ENCODE results near the gene EEPD1. TPM values are rescaled to one million over a fixed set of nuclear protein-coding genes. Genes with fewer than 3 reads are reported as not detected.
"Not testable (repeated sequence)": the region's sequence is repeated elsewhere in the genome, so short reads cannot be mapped to it uniquely, and the experiment has no call there.

EEPD1 gene
- total and polyA plus RNA-seq, 5 donors from 2014 or later, result 9.2 to 24.4 (median 11.1) TPM

DNA sequence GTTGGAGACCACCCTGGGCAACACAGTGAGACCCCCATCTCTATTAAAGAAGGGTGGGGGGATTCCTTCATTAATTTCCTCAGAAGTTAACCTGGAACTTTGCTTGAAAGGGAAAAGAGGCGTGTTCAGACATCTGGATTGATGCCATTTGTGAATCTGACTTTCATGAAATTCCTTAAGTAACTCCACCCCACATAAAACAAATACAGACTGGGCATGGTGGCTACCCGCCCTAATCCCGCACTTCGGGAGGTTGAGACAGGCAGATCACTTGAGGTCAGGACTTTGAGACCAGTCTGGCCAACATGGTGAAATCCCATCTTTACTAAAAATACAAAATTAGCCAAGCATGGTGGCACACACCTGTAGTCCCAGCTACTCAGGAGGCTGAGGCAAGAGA, 75.0 kb downstream of the EEPD1 start:
- H3K4me3 Mint-ChIP-seq, result no peak overlapping the region
- no peak overlapping the region for H3K4me3 ChIP-seq (ENCODE audit: low read depth, low read length)
- H3K27me3 Mint-ChIP-seq, result no peaks in the 10 kb centered on the region
- DNase-seq (no peak), ATAC-seq (ENCODE audit: low read depth in 2 of 2) (no peak)
- no peaks in the 10 kb centered on the region for H3K36me3 Mint-ChIP-seq
- H3K36me3 ChIP-seq (ENCODE audit: control insufficient read depth, insufficient read depth, low read length), result no peaks in the 10 kb centered on the region
- H3K4me1 ChIP-seq (ENCODE audit: control insufficient read depth, insufficient read depth, low read length, poor library complexity, severe bottlenecking), result no peaks in the 10 kb centered on the region
- H3K27ac Mint-ChIP-seq, result peak overlapping the region in 1 of 3 donors; percentile 28
- peaks cover 0 to 5% (median 0%) of the 10 kb centered on the region in 4 donors for H3K4me1 Mint-ChIP-seq
- H3K27ac ChIP-seq (ENCODE audit: insufficient read depth, low read length, poor library complexity, severe bottlenecking), result no peak overlapping the region
- no peaks in the 10 kb centered on the region for H3K27me3 ChIP-seq (ENCODE audit: control insufficient read depth, insufficient read depth, low read length)
- no peaks in the 10 kb centered on the region for H3K9me3 ChIP-seq (ENCODE audit: control insufficient read depth in 2 of 2, low read length in 2 of 2)
- no peaks in the 10 kb centered on the region for H3K9me3 Mint-ChIP-seq

DNA sequence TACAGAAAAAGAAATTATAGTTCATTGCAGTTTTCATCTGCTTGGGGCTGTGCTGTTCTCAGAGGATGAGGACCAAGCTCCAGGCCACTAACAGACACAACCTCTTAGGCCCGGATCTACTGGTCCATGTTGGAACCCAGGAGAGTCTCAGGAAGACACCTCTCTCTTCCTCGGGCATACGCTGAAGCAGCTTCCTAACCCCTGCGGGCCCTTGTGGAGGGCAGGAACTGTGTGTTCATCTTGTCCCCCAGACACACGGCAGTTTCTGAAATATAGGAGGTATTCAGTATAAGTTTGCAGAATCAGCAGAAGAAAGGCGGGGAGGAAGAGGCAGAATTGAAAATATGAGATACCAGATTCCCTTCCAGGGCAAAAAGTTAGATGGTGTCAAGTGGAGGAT, 78.4 kb downstream of the EEPD1 start:
- Histone ChIP-seq H3K27me3 (ENCODE audit: control insufficient read depth, insufficient read depth, low read length) (no peaks in the 10 kb centered on the region), H3K4me3 (ENCODE audit: low read depth, low read length) (no peak overlapping the region), H3K4me1 (ENCODE audit: control insufficient read depth, insufficient read depth, low read length, poor library complexity, severe bottlenecking) (no peaks in the 10 kb centered on the region), H3K27ac (ENCODE audit: insufficient read depth, low read length, poor library complexity, severe bottlenecking) (no peak overlapping the region), H3K9me3 (ENCODE audit: control insufficient read depth in 2 of 2, low read length in 2 of 2) (no peaks in the 10 kb centered on the region), H3K36me3 (ENCODE audit: control insufficient read depth, insufficient read depth, low read length) (no peaks in the 10 kb centered on the region)
- H3K36me3 Mint-ChIP-seq, result no peaks in the 10 kb centered on the region
- DNase-seq, result no peak
- peaks cover 0 to 5% (median 0%) of the 10 kb centered on the region in 4 donors for H3K4me1 Mint-ChIP-seq
- H3K4me3 Mint-ChIP-seq, result no peak overlapping the region
- H3K27me3 Mint-ChIP-seq, result no peaks in the 10 kb centered on the region
- no peaks in the 10 kb centered on the region for H3K9me3 Mint-ChIP-seq
- ATAC-seq (ENCODE audit: low read depth in 2 of 2), result no peak
- H3K27ac Mint-ChIP-seq, result no peak overlapping the region

DNA sequence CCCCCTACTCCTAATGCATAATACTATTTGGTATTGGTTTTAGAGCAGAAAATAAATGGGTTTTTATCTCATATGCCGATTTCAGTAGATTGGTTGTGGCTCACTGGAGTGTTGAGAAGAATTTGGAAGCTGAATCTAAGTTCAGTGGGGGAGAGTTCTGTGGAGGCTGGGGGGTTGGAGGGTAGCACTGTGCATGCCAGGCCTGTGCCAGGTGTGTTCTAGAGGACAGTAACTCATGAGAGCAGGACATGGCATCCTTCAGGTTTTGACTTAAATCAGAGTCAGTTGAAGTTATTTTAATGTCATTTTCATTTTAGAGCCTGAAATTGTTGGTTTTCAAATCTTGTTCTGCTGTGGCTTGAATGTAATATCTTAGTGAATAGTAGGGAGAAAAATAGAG, 79.5 kb downstream of the EEPD1 start:
- no peaks in the 10 kb centered on the region for H3K27me3 Mint-ChIP-seq
- H3K4me3 Mint-ChIP-seq, result no peak overlapping the region
- Histone ChIP-seq H3K9me3 (ENCODE audit: control insufficient read depth in 2 of 2, low read length in 2 of 2) (no peaks in the 10 kb centered on the region), H3K4me1 (ENCODE audit: control insufficient read depth, insufficient read depth, low read length, poor library complexity, severe bottlenecking) (no peaks in the 10 kb centered on the region), H3K4me3 (ENCODE audit: low read depth, low read length) (no peak overlapping the region), H3K36me3 (ENCODE audit: control insufficient read depth, insufficient read depth, low read length) (no peaks in the 10 kb centered on the region), H3K27ac (ENCODE audit: insufficient read depth, low read length, poor library complexity, severe bottlenecking) (no peak overlapping the region), H3K27me3 (ENCODE audit: control insufficient read depth, insufficient read depth, low read length) (no peaks in the 10 kb centered on the region)
- peak overlapping the region in 1 of 3 donors; percentile 63 for H3K27ac Mint-ChIP-seq
- H3K9me3 Mint-ChIP-seq, result no peaks in the 10 kb centered on the region
- DNase-seq (no peak), ATAC-seq (ENCODE audit: low read depth in 2 of 2) (no peak)
- H3K4me1 Mint-ChIP-seq, result peaks cover 0 to 5% (median 0%) of the 10 kb centered on the region in 4 donors
- H3K36me3 Mint-ChIP-seq, result no peaks in the 10 kb centered on the region

DNA sequence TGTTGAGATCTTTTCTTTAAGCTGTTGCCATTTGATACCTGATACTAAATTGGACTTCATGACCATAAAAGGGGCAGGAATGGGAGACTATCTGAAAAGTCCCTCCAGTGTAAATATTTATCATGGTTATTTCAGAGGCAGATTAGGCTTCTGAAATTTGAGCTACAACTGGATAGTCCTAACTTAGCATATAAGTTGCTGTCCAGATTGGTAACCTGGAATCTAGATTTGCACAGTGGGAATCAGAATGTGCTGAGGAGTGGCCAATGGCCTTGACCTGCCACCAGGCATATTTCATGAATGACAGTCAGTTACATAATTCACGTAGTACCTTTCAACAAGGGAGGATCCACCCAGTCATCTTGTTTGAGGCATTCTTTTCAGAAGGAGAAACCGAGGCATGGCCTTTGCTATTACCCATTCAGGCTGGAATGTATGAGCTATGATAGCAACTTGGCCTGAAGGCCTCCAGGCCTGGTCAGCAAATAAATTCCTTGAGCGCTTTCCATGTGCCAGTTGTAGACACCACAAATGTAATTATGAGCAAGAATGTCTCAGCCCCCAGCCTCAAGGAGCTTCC, 80.0 kb downstream of the EEPD1 start:
- no peak overlapping the region for H3K4me3 Mint-ChIP-seq
- Histone ChIP-seq H3K27ac (ENCODE audit: insufficient read depth, low read length, poor library complexity, severe bottlenecking) (no peak overlapping the region), H3K4me1 (ENCODE audit: control insufficient read depth, insufficient read depth, low read length, poor library complexity, severe bottlenecking) (no peaks in the 10 kb centered on the region), H3K36me3 (ENCODE audit: control insufficient read depth, insufficient read depth, low read length) (no peaks in the 10 kb centered on the region), H3K4me3 (ENCODE audit: low read depth, low read length) (no peak overlapping the region), H3K27me3 (ENCODE audit: control insufficient read depth, insufficient read depth, low read length) (no peaks in the 10 kb centered on the region), H3K9me3 (ENCODE audit: control insufficient read depth in 2 of 2, low read length in 2 of 2) (no peaks in the 10 kb centered on the region)
- H3K4me1 Mint-ChIP-seq, result peaks cover 0 to 5% (median 0%) of the 10 kb centered on the region in 4 donors
- no peaks in the 10 kb centered on the region for H3K9me3 Mint-ChIP-seq
- peak overlapping the region in 1 of 3 donors; percentile 63 for H3K27ac Mint-ChIP-seq
- H3K27me3 Mint-ChIP-seq, result no peaks in the 10 kb centered on the region
- no peaks in the 10 kb centered on the region for H3K36me3 Mint-ChIP-seq
- ATAC-seq (ENCODE audit: low read depth in 2 of 2), result no peak
- no peak for DNase-seq

DNA sequence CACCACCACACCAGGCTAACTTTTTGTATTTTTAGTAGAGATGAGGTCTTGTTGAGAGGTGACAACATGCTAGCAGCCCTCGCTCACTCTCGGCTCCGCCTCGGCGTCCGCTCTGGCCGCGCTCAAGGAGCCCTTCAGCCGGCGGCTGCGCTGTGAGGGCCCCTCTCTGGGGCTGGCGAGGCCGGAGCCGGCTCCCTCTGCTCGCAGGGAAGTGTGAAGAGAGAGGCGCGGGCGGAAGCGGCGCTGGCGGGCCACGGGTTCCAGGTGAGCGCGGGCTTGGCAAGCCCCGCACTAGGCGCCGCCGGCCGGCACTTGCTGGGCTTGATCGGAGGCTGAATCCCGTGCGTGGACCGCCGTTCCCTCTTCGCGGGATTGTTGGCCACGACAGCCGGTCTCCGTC, 83.0 kb downstream of the EEPD1 start:
- no peak for DNase-seq
- H3K27ac ChIP-seq (ENCODE audit: insufficient read depth, low read length, poor library complexity, severe bottlenecking), result no peak overlapping the region
- H3K9me3 ChIP-seq (ENCODE audit: control insufficient read depth in 2 of 2, low read length in 2 of 2), result no peaks in the 10 kb centered on the region
- ATAC-seq (ENCODE audit: low read depth in 2 of 2), result no peak
- Mint-ChIP-seq H3K36me3 (no peaks in the 10 kb centered on the region), H3K27me3 (no peaks in the 10 kb centered on the region), H3K27ac (no peak overlapping the region), H3K9me3 (no peaks in the 10 kb centered on the region), H3K4me3 (no peak overlapping the region), H3K4me1 (peaks cover 0 to 5% (median 0%) of the 10 kb centered on the region in 4 donors)
- H3K4me1 ChIP-seq (ENCODE audit: control insufficient read depth, insufficient read depth, low read length, poor library complexity, severe bottlenecking), result no peaks in the 10 kb centered on the region
- H3K27me3 ChIP-seq (ENCODE audit: control insufficient read depth, insufficient read depth, low read length), result no peaks in the 10 kb centered on the region
- H3K36me3 ChIP-seq (ENCODE audit: control insufficient read depth, insufficient read depth, low read length), result no peaks in the 10 kb centered on the region
- no peak overlapping the region for H3K4me3 ChIP-seq (ENCODE audit: low read depth, low read length)

DNA sequence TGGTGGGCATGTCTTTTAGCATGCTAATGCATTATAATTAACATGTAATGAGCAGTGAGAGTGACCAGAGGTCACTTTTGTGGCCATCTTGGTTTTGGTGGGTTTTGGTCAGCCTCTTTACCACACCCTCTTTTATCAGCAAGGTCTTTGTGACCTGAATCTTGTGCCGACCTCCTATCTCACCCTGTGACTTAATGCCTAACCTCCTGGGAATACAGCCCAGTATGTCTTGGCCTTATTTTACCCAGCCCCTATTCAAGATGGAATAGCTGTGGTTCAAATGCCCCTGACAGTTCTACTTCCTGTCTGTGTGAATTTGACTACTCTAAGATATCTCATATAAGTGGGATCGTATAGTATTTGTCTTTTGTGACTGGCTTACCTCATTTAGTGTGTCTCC, 85.1 kb downstream of the EEPD1 start:
- ATAC-seq (ENCODE audit: low read depth in 2 of 2) (no peak), DNase-seq (no peak)
- H3K36me3 Mint-ChIP-seq, result no peaks in the 10 kb centered on the region
- Histone ChIP-seq H3K27ac (ENCODE audit: insufficient read depth, low read length, poor library complexity, severe bottlenecking) (no peak overlapping the region), H3K9me3 (ENCODE audit: control insufficient read depth in 2 of 2, low read length in 2 of 2) (no peaks in the 10 kb centered on the region), H3K4me1 (ENCODE audit: control insufficient read depth, insufficient read depth, low read length, poor library complexity, severe bottlenecking) (no peaks in the 10 kb centered on the region), H3K4me3 (ENCODE audit: low read depth, low read length) (no peak overlapping the region), H3K27me3 (ENCODE audit: control insufficient read depth, insufficient read depth, low read length) (no peaks in the 10 kb centered on the region), H3K36me3 (ENCODE audit: control insufficient read depth, insufficient read depth, low read length) (no peaks in the 10 kb centered on the region)
- H3K9me3 Mint-ChIP-seq, result no peaks in the 10 kb centered on the region
- H3K27ac Mint-ChIP-seq, result no peak overlapping the region
- H3K4me1 Mint-ChIP-seq, result no peaks in the 10 kb centered on the region
- no peak overlapping the region for H3K4me3 Mint-ChIP-seq
- H3K27me3 Mint-ChIP-seq, result no peaks in the 10 kb centered on the region

DNA sequence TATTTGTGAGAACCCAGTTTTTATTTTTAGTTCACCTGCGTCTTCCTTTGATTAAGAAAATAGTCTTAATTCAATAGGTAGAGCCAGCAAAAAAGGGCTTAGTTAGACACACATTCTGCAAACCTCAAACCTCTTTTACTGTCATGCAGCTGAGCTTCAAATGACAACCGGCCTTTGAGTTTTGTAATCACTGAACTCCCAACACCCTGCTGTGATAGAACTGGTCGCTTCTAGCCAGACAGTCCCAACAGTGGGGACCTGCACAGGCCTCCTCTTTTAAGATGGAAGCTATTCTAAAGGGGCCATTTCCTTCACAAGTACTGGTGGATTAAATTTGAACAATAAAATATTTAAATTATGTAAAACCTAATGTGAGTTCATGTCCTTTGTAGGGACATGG, 90.3 kb downstream of the EEPD1 start:
- H3K4me1 ChIP-seq (ENCODE audit: control insufficient read depth, insufficient read depth, low read length, poor library complexity, severe bottlenecking); H3K9me3 Mint-ChIP-seq; H3K36me3 ChIP-seq (ENCODE audit: control insufficient read depth, insufficient read depth, low read length); H3K4me1 Mint-ChIP-seq; H3K4me3 Mint-ChIP-seq; H3K9me3 ChIP-seq (ENCODE audit: control insufficient read depth in 2 of 2, low read length in 2 of 2); DNase-seq; ATAC-seq (ENCODE audit: low read depth in 2 of 2); H3K27me3 ChIP-seq (ENCODE audit: control insufficient read depth, insufficient read depth, low read length); H3K27ac ChIP-seq (ENCODE audit: insufficient read depth, low read length, poor library complexity, severe bottlenecking); H3K4me3 ChIP-seq (ENCODE audit: low read depth, low read length); H3K27me3 Mint-ChIP-seq; H3K36me3 Mint-ChIP-seq; H3K27ac Mint-ChIP-seq: not testable (repeated sequence)

DNA sequence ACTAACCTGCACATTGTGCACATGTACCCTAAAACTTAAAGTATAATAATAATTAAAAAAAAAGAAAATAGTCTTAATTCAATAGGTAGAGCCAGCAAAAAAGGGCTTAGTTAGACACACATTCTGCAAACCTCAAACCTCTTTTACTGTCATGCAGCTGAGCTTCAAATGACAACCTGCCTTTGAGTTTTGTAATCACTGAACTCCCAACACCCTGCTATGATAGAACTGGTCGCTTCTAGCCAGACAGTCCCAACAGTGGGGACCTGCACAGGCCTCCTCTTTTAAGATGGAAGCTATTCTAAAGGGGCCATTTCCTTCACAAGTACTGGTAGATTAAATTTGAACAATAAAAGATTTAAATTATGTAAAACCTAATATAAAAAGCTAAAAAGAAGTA, 90.9 kb downstream of the EEPD1 start:
- not testable (repeated sequence) for H3K4me3 ChIP-seq (ENCODE audit: low read depth, low read length); DNase-seq; H3K9me3 Mint-ChIP-seq; H3K36me3 Mint-ChIP-seq; H3K27me3 ChIP-seq (ENCODE audit: control insufficient read depth, insufficient read depth, low read length); H3K27me3 Mint-ChIP-seq; H3K27ac ChIP-seq (ENCODE audit: insufficient read depth, low read length, poor library complexity, severe bottlenecking); H3K4me1 Mint-ChIP-seq; H3K36me3 ChIP-seq (ENCODE audit: control insufficient read depth, insufficient read depth, low read length); ATAC-seq (ENCODE audit: low read depth in 2 of 2); H3K9me3 ChIP-seq (ENCODE audit: control insufficient read depth in 2 of 2, low read length in 2 of 2); H3K27ac Mint-ChIP-seq; H3K4me1 ChIP-seq (ENCODE audit: control insufficient read depth, insufficient read depth, low read length, poor library complexity, severe bottlenecking); H3K4me3 Mint-ChIP-seq
